ENCODE measurements around the gene BCAR3.

Gene BCAR3

DNA sequence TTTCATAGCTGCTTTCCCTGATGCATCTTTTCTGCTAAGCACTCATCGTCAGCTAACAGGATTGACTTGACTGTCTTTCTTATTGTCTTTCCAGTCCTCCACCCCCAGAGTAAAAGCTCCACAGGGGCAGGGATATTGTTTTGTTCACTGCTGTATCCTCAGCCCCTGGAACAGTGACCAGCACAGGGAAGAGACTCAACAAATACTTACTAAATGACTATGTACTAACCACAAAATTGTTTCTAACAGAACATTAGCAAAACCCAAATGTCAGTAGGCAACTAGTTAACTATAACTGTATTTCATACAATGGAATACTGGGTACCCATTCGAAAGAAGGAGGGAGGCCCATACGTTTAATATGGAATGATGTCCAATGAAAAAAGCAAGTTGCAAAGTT lies 53.0 kb downstream of the BCAR3 start:
- no peak overlapping the region for H3K27ac Mint-ChIP-seq
- no peak overlapping the region for H3K4me3 Mint-ChIP-seq
- H3K27me3 Mint-ChIP-seq: no peaks in the 10 kb centered on the region
- H3K4me1 Mint-ChIP-seq: no peaks in the 10 kb centered on the region
- DNase-seq: no peak
- H3K9me3 Mint-ChIP-seq: no peaks in the 10 kb centered on the region
- ATAC-seq: no peak

DNA sequence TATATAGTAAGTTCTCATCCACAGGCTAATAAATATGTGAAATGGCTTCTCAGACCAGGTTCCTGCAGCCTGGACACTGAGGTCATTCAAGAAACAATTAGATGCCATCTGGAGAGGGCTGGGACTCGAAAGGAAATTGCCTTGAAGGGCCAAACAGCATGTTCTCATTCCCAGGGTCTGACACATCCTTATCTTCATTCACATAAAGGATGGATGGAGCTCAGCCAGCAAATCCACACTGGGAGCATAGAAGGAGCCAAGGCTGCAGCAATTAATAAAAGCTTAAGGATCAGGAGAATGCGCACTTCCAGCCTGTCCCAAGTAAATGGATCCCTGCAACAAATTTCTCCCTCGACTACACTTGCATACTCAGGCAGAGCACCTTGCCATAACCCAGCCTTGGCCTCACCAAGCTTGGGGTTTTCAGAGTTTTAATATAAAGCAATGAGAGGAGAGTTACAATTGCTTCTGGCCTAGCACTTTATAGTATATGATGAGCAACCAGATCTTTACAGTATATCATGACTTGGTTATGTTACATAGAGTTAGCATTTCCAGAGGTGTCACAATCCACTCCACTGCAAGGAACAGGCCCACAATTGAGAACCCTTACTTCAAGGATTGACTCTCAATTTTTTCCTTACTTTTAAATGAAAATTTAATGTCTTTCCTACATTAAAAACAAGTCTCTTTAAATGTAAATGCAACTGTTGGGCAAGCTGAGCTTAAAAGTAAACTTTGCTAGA lies 55.9 kb downstream of the BCAR3 start:
- no peak for DNase-seq

DNA sequence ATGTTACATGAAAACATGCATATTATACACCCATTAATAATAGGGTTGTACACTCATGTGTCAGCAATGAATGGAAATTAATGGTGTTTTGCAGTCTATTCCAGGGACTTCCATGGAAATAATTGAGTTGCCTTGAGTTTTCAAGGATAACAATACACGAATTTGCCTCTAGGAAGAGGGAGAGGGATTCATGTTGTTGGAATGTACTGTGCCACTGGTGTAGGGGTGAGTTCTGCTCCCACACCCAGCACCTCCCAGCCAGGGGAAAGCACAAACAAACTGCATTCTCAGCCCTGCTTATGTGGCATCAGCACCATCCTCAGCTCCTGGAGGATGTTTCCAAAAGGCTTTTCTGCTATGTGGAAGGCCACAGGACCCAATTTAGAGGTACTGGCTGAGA lies 57.8 kb downstream of the BCAR3 start:
- no peak for DNase-seq

More for the DNA sequence above, 55.9 kb downstream of the BCAR3 start:
- ATAC-seq: no peak
- no peak overlapping the region for H3K27ac Mint-ChIP-seq
- peaks cover 10% of the 10 kb centered on the region for H3K27me3 Mint-ChIP-seq
- H3K4me3 Mint-ChIP-seq: no peak overlapping the region
- H3K9me3 Mint-ChIP-seq: no peaks in the 10 kb centered on the region
- no peaks in the 10 kb centered on the region for H3K4me1 Mint-ChIP-seq

DNA sequence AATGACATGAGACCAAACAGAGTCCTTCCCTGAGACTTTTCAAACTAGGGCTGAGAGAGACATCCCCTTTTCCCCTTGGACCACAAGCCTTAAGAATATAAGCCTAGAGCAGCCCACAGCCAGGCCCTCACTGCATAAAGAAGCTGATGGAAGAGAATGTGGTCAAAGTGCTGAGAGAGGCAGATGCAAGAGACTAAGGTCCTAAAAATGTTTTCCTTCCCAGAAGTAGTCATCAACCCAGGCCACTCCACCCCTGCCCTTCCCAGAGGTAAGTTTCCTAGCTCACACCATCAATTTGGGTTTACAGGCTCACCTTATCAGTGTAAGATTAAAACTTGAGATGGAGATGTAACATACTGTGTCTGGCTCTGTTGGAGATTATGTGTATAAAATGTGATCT lies 58.2 kb downstream of the BCAR3 start:
- DNase-seq (no peak), ATAC-seq (no peak)
- Mint-ChIP-seq H3K9me3 (no peaks in the 10 kb centered on the region), H3K27me3 (peaks cover 10% of the 10 kb centered on the region), H3K4me3 (no peak overlapping the region), H3K27ac (no peak overlapping the region), H3K4me1 (no peaks in the 10 kb centered on the region)

More for the DNA sequence above, 57.8 kb downstream of the BCAR3 start:
- H3K4me1 Mint-ChIP-seq: no peaks in the 10 kb centered on the region
- no peak overlapping the region for H3K27ac Mint-ChIP-seq
- no peak for ATAC-seq
- H3K27me3 Mint-ChIP-seq: peaks cover 10% of the 10 kb centered on the region
- H3K9me3 Mint-ChIP-seq: no peaks in the 10 kb centered on the region
- no peak overlapping the region for H3K4me3 Mint-ChIP-seq

DNA sequence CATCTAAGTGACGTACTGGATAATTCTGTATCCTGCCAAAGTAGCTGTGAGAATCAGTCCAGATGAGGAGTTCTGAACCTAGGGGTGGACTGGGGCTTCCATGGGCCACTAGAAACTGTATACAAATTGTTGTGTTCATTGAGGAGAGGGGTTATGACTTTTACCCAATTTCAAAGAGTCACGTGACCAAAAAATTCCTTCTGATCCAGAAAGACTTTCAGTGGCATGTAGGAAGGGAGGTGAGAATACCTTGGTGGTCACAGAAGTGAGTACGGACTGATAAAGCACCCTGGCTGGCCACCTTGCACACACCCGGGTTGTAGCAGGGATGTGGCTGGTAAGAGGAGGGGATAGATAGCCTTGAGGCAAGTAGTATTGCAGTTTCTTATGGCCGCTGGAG lies 60.4 kb downstream of the BCAR3 start:
- DNase-seq: no peak
- Mint-ChIP-seq H3K27ac (no peak overlapping the region), H3K4me3 (no peak overlapping the region), H3K27me3 (peaks cover 10% of the 10 kb centered on the region), H3K4me1 (peaks cover 4% of the 10 kb centered on the region), H3K9me3 (no peaks in the 10 kb centered on the region)
- ATAC-seq: no peak

DNA sequence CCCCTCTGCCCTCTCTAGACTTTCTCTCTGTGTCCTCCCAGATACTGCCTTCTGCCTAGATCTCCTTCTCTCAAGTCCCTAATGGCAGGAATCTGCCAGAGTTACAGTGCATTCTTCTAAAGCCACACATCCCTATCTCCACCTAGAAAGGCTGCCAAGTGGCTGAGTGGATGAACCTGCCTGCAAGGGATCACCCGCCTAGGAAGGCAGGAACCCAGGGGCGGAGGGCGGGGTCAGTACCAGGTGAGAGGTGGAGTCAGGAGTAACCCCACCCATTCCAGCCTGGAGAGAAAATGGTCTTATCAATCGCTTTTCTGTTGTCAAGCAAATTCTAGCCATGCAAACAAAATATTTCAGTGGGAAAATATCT lies 60.8 kb downstream of the BCAR3 start:
- Mint-ChIP-seq H3K9me3 (no peaks in the 10 kb centered on the region), H3K27ac (no peak overlapping the region), H3K4me3 (no peak overlapping the region), H3K27me3 (peaks cover 10% of the 10 kb centered on the region), H3K4me1 (peaks cover 8% of the 10 kb centered on the region)
- ATAC-seq (no peak), DNase-seq (no peak)

DNA sequence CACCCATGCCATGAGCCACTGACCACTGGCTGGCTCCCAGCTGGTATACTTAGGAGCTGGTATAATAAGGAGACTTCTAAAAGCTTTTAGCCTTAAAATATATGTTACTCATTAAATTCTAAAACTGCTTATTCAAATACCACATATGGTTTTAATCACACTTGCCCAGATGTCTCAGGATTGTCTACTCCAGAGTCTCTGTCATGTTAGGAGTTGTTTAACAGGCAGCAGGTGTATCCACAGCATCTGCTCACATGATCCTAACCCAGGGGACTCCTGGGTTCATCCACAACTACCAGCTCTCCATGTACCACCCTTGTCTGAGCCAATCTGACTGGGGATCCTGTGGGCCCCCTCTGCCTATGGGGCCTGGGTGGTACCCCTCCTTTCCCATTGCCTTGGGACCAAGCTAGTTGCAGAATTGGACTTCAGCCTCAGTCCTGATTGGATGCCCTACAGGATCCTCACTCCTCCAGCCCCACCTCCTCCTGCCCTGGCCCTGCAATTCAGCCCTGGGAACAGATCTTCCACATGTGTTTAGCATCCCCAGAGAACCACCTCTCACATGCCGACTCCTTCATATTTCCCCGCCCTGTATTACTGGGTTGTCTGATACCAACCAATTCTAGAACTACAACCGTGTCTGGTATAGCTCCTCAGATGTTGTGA lies 61.3 kb downstream of the BCAR3 start:
- Mint-ChIP-seq H3K27ac (no peak overlapping the region), H3K4me1 (peaks cover 14% of the 10 kb centered on the region), H3K4me3 (no peak overlapping the region), H3K9me3 (no peaks in the 10 kb centered on the region), H3K27me3 (peaks cover 10% of the 10 kb centered on the region)
- ATAC-seq: no peak
- DNase-seq: no peak

DNA sequence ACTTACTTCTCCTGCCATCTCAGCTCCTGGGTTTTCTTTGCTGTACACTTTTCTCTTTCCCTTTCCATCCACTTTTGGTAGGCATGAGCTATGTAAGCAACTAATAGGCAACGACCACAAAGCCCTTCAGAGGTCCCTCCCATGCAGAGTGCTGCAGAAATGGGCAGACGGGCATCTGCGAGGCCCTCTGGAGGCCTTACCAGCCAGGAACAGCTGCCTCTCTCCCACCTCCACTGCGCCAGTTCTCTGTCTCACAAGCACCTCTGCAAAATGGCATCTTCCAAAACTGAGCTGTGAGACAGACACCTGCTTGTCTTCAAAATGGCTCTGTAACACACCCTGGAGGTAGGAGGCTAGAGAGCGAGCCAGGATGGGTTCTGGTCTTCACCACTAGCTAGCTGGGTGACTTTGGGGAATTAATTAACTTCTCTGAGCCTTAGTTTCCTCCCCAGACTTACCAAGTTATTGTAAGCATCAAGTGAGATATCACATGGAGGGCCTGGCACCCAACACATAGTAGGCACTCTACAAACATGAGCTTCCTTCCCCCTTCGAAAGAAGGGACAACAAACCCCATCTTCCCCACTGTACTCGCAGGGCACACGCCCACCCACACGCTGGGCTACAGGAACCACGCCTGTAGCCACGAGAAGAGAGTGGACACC lies 62.0 kb downstream of the BCAR3 start:
- Mint-ChIP-seq H3K4me3 (no peak overlapping the region), H3K4me1 (peaks cover 20% of the 10 kb centered on the region), H3K27ac (no peak overlapping the region), H3K27me3 (peaks cover 10% of the 10 kb centered on the region), H3K9me3 (no peaks in the 10 kb centered on the region)
- ATAC-seq: no peak
- DNase-seq: no peak

DNA sequence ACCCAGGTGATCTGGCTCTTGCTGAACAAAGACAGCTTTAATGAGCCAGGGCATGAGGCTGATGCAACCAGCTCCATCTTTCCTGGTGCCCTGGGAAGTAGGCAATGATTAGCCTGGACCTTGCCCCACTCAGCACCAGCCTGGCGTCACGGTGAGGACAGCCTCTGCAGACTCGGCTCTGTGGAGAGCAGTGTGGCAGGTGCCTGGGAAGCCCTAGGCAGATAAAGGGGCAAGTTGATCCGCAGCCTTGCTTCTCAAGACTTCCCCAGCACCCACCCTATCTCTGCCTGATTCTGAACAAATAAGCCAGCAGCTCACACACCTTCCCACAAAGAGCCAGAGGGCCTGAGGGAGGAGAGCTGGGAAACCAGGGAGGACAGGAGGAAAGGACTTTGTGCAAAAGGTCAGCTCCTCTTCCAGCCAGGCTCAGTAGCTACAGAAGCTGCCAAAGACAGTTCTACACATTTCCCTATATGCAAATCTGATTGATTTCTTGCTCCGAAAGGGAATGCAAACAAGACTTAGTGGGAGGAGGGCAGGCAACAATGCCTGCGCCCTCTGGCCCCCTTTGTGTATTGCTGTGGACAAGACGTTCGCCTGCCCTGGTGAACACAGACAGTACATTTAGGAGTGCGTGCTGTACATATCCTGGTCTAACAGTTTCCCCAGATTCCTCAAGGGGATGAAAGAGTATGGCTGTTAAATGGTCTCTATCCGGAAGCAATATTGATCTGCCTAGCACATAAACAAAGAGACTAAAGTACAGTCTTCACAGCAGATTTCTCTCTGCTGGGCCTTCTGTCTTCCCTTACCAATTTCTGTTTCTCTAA lies 63.8 kb downstream of the BCAR3 start:
- Mint-ChIP-seq H3K4me1 (peaks cover 23% of the 10 kb centered on the region), H3K27me3 (peaks cover 10% of the 10 kb centered on the region), H3K9me3 (no peaks in the 10 kb centered on the region), H3K27ac (no peak overlapping the region), H3K4me3 (no peak overlapping the region)
- ATAC-seq (no peak), DNase-seq (no peak)

DNA sequence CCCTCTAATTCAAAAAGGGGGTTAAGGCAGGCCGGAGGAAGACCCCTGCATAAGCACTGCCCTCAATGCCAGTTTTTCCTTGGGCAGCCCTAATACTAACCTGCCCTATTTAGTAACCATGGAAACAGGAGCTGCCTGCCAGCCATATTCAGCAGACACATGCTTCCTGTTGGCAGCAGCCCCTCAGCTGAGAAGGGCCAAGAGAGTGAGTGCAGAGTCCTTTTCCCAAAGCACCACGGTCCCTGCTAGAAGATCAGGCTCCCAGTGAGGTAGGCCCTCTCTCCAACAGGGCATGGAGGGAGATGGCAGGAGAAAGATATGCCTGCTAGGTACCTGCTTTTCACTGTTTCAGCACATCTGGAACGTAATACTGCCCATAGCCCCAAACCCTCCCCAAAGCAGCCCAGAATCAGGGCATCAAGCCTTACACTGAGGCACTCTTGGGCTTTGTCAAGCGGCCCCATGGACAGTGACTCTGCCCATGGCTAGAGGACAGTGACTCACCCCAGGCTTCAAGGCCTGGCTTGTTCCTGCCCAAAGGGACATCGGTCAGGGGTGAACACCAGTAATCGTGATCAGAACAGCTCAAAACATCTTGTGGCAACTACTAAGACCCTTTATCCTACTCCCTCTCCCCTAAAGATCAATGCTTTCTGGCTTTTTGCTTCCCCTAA lies 64.5 kb downstream of the BCAR3 start:
- Mint-ChIP-seq H3K9me3 (no peaks in the 10 kb centered on the region), H3K4me3 (no peak overlapping the region), H3K27ac (no peak overlapping the region), H3K27me3 (peaks cover 10% of the 10 kb centered on the region), H3K4me1 (peaks cover 23% of the 10 kb centered on the region)
- no peak for DNase-seq
- no peak for ATAC-seq

DNA sequence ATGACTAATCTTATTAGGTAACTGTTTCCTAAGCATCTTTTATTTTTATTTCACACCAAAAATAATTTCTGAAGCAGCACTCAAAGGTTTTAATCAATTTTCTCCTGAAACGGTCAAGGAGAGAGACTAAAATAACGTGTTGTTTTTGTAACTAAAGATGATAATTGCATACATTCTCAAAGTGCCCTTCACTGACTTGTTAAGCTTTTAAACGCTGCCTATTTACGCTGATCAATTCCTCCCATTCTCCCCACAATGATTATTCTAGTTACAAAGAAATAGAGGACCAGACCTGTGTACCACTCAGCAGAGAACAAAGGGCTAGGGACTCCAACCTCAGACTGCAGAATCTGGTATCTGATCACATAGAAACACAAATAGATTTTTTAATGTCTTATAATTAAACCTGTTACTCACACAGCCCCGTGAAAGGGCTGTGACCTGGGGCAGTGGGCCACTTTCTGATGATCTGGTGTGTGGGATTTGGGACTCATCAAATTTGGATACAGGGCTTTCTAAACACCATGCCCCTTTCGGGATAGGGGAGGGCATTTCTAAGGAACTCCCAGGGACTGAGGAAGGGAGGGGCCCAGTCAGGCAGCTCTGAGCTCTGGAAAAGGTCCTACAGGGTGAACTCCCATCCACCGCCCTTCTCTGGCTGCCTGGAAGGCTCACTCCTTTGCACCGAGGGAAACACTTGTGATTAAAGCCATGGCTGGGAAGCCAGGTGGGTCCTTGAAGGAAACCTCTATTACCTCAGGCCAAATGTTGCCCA lies 65.2 kb downstream of the BCAR3 start:
- H3K9me3 Mint-ChIP-seq: no peaks in the 10 kb centered on the region
- no peak for DNase-seq
- H3K27ac Mint-ChIP-seq: peak overlapping the region in 1 of 2 donors; percentile 75
- peaks cover 23% of the 10 kb centered on the region for H3K4me1 Mint-ChIP-seq
- no peak overlapping the region for H3K4me3 Mint-ChIP-seq
- H3K27me3 Mint-ChIP-seq: peaks cover 7% of the 10 kb centered on the region
- ATAC-seq: no peak

DNA sequence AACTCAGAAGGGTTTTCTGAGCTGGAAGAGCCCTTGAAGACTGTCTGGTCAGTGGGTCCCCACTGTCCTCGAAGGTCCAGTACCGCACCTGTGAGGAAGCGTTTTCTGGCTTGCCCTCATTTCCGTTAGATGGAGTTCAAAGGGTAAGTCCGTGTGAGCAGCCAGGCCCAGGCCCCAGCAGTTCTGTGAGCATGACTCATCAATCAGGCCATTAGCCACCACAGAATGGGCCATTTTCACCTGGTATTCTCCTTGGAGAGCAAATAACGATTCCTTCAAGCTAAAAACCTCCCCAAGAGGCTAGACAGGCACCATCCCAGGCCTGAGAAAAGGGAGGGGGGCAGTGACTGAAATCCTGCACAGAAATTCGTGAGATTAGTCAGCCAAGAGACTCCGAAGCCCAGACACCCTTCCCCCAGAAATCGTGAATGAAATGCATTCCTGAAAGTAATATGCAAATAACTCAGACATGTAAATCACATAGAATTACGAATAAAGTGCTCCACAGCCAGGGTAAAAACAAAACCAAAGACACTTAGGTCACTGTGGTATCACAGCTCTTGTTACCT lies 66.0 kb downstream of the BCAR3 start:
- Mint-ChIP-seq H3K27me3 (no peaks in the 10 kb centered on the region), H3K4me1 (peaks cover 23% of the 10 kb centered on the region), H3K9me3 (no peaks in the 10 kb centered on the region), H3K27ac (peak overlapping the region in 1 of 2 donors; percentile 75), H3K4me3 (peak overlapping the region; percentile 31 to 33)
- DNase-seq (peak; percentile 26 to 79), ATAC-seq (peak; percentile 91)

DNA sequence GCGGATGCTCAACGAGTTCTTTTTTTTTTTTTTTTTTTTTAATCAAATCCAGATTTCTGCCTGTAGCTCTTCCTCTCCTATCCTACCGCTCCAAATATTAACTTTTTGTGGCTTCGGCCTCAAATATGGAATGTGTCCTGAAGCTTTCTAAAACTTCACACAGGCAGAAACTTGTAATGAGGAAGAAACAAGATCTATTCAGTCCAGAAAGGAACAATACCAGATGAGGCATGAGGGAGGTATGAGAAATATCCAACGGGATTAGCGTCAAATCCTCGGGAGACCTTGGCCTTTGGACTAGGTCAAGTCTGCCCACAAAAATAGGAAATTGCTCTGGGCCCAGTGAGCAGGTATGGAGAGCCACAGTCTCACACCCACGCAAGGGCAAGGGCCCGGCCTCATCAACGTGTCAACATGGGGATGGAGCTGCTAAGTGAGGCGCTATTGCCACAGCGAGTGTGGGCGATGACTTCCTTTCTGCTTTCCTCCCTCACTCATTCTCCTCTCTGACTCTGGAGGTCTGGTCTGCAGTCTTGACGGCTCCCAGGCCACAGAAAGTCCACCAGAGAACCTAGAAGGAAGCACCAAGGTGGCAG lies 66.6 kb downstream of the BCAR3 start:
- Mint-ChIP-seq H3K4me3 (peak overlapping the region; percentile 31 to 33), H3K4me1 (peaks cover 23% of the 10 kb centered on the region), H3K27me3 (no peaks in the 10 kb centered on the region), H3K9me3 (no peaks in the 10 kb centered on the region), H3K27ac (no peak overlapping the region)
- DNase-seq (peak in 1 of 2 donors; percentile 57), ATAC-seq (peak; percentile 72)

DNA sequence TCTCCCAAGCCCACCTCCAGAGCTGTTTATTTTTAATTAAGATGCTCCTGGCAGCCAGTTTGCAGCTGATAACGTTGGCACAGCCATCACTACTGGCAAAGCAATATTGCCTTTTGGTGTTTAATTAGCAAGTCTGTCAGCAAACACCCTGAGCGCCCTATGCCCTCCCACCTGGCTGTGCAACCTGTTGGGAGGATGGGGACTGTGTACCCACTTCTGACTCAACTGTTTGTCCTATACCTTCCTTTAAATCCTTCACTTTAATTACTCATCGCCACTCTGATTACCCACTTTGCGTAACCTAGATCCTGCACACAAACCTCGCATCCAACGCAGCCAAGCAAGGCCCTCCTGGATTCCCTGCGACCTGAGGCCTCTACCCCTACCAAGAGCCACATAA lies 67.1 kb downstream of the BCAR3 start:
- H3K9me3 Mint-ChIP-seq: no peaks in the 10 kb centered on the region
- H3K4me1 Mint-ChIP-seq: peaks cover 27% of the 10 kb centered on the region
- ATAC-seq (no peak), DNase-seq (no peak)
- no peak overlapping the region for H3K4me3 Mint-ChIP-seq
- no peak overlapping the region for H3K27ac Mint-ChIP-seq
- H3K27me3 Mint-ChIP-seq: no peaks in the 10 kb centered on the region
